CD4-positive, alpha-beta T cell treated with Interleukin-6 at 100 ng/mL for 8 hours (primary cell): ENCODE measurements around the gene NINL.
"Not testable (repeated sequence)": the region's sequence is repeated elsewhere in the genome, so short reads cannot be mapped to it uniquely, and the experiment has no call there.

Experiments
- DNase-seq: peaks from one replicate; pipeline ENCODE4 v3.0.0-alpha.2; 2020; ENCODE audit warnings: mixed read lengths, low spot score

The NINL gene

GRCh38 chr20:25532971-25533391, 52.4 kb downstream of the NINL start:
- no peak for DNase-seq

DNA sequence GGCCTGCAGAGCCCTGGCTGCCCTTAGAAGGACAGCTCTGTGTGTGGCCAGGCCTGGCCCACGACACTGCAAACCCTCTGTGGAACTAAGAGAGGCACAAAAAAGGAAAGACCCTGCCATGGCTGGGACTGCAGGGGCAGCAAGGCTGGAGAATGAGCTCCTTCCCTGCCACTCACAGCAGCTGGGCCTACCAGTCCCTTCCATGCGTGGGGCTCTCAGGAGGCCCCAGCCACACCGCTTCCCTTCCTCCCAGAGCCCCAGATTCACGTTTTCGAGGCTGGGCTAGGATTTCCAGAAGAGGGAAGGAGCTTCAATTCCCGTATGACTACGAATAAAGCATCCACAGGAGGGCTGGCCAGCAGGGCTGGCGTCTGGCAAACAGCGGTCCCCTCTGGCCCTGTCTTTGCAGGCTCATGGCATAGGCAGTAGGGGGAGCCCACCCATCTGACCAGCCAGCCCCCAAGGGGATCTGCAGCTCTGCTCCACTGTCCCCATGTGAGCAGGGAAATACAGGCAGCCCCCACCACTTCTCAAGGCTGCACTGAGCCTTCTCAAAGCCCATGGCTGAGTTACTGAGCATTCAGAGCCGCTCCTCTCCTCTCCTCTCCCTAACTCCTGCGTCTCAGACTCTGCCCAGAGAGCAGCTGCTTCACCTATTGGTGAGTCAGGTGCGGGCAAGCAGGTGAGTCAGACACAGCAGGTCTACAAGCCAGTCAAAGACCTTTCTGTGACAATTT, 53.1 kb downstream of the NINL start:
- DNase-seq: no peak

- no peak for DNase-seq
These were observed 55.9 kb downstream of the NINL start for GRCh38 chr20:25529295-25529951.

GRCh38 chr20:25527949-25528348, 57.4 kb downstream of the NINL start:
- DNase-seq: no peak

GRCh38 chr20:25526446-25526845, 58.9 kb downstream of the NINL start:
- DNase-seq: no peak

GRCh38 chr20:25525867-25526266, 59.5 kb downstream of the NINL start:
- no peak for DNase-seq

DNA sequence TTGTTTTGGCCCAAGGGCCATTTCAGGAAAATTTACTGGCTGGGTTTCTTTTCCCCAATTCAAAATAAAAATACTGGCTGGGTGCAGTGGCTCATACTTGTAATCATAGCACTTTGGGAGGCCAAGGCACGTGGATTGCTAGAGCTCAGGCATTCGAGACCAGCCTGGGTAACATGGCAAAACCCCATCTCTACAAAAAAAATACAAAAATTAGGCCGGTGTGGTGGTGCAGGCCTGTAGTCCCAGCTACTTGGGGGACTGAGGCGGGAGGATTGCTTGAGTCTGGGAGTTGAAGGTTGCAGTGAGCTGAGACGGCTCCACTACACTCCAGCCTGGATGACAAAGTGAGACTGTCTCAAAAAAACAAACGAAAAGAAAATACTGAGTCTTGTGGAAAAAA, 60.0 kb downstream of the NINL start:
- DNase-seq: no peak

DNA sequence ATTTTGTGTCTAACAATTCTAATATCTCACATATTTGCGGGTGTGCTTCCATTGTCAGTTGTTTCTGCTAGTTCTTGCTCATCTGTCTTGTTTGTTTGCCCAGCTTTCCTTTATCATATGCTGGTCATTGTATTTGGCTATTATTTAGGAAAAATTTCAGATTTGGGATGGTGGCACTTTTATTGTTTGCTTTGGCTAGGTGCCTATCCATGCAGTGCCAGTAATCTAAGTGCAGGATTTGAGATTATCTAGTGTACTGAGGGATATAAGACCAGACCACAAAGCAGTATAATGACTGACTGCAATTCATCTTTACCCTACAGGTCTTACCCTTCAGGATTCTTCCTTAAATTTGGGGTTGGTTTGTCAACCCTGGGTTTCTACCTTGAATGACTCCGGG, 63.9 kb downstream of the NINL start:
- no peak for DNase-seq

GRCh38 chr20:25517124-25517523, 68.2 kb downstream of the NINL start:
- no peak for DNase-seq

DNA sequence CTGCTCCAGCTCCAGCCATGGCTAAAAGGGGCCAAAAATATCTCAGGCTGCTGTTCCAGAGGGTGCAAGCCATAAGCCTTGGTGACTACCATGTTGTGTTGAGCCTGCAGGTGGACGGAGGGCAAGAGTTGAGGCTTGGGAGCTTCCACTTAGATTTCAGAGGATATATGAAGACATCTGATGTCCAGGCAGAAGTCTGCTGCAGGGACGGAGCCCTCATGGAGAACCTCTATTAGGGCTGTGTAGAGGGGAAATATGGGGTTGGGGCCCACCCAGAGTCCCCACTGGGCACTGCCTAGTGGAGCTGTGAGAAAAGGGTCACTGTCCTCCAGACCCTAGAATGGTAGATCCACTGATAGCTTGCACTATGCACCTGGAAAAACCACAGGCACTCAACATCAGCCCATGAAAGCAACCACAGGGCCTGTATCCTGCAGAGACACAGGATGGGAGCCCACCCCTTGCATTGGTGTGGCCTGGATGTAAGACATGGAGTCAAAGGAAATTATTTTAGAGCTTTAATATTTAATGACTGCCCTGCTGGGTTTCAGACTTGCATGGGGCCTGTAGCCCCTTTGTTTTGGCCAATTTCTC, 70.5 kb downstream of the NINL start:
- DNase-seq: no peak

DNA sequence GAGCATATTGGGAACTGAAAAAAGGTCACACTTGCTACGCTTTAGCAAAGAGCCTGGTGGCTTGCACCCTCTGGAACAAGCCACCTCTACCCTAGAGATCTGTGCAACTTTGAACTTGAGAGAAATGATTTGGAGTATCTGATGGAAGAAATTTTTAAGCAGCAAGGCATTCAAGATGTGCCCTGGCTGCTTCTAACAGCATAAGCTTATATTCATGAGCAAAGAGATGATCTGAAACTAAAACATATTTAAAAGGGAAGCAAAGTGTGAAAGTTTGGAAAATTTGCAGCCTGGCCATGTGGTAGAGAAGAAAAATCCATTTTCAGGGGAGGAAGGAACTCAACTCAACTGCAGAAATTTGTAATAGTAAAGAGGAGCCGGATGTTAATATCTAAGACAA, 71.1 kb downstream of the NINL start:
- DNase-seq: no peak

DNA sequence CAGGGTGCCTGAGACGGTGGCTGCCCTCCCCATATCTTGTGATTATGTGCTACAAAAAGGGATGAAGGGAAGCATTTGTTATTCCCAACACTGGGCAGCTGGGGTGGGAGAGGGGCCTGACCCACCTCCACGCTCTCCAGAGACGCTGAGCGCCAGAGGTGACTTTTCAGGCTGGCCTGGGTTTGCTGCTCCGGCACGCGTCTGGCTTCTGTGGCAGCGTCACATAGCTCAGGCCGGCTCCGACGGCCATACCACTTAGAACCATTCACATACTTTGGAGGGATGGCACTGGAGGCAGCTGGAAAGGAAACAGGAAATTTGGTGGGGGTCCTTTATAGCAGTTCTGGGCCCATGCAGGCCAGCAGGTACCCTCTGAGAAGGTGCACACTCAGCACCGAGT, 72.6 kb downstream of the NINL start:
- no peak for DNase-seq

DNA sequence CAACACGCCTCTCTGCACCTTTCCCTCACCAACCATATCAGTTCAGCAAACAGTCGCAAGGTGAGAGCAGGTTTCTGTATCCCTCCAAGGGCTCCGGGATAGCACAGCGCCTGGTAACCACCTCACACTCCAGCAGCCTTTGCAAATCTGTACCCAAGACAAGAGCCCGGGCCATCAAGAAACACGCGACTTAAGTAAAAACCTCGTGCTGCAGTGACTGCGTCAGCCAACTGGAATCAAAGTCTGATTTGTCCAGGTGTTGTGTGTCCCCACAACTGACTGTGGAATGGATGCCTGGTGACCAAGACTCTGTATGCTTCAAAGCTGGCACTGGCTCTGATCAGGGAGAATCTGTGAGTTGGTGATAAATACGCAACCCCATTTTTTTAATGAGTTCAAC, 74.1 kb downstream of the NINL start:
- DNase-seq: no peak

GRCh38 chr20:25510721-25511120, 74.6 kb downstream of the NINL start:
- DNase-seq: no peak

GRCh38 chr20:25510202-25510601, 75.1 kb downstream of the NINL start:
- DNase-seq: no peak

DNA sequence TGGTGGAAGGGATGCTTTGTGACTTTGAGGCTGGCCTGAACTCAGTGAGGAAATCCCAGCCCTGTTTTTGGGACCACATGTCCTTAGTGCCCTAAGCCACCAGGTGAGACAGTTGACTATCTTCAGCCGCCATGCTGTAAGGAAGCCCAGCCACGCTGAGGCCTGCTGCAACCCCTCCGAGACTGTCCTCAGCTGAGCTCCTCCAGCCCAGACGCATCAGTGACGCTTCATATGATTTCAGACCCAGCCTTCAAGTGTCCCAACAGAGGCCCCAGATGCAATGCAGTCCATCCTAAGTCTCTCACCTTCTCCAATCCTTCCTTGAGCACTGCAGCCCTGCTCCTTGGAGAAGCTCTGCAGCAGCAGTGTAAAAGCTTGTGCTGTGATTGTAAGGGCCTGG, 76.2 kb downstream of the NINL start:
- DNase-seq: no peak

- no peak for DNase-seq
These were observed 77.1 kb downstream of the NINL start for GRCh38 chr20:25508083-25508770.

DNA sequence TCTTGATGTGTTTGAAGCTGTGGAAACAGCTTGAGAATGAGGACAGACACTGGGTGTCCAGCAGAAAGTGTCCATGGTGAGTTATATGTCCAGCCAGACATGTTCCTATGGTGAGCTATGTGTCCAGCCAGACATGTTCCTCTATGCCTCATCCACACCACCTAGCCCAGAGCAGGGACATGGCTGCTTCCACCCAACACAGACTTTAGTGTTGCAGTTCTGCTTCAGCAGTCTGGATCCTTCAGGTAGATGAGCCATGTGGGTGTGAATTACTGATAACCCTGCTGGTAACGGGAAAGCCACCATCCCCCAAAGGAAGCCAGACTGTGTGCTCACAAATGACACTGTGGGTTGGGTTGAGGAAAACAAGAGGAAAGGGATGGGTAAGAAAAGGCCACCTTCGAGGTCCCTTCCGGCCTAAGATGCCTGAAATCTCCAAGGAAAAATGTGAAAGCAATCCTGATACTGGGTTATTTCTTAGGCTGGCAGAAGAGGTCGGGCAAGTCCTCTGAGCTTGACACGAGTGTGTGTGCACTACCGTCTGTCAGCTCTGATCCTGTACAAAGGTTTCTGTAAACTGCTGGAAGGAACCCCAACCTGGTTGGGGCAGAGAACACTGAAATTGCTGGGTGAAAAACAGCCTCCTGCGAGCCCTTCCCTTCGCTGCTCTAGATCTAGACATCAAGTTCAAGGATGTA, 77.8 kb downstream of the NINL start:
- DNase-seq: no peak

- no peak for DNase-seq
These were observed 80.8 kb downstream of the NINL start for GRCh38 chr20:25504366-25505135.

GRCh38 chr20:25503936-25504335, 81.4 kb downstream of the NINL start:
- no peak for DNase-seq

DNA sequence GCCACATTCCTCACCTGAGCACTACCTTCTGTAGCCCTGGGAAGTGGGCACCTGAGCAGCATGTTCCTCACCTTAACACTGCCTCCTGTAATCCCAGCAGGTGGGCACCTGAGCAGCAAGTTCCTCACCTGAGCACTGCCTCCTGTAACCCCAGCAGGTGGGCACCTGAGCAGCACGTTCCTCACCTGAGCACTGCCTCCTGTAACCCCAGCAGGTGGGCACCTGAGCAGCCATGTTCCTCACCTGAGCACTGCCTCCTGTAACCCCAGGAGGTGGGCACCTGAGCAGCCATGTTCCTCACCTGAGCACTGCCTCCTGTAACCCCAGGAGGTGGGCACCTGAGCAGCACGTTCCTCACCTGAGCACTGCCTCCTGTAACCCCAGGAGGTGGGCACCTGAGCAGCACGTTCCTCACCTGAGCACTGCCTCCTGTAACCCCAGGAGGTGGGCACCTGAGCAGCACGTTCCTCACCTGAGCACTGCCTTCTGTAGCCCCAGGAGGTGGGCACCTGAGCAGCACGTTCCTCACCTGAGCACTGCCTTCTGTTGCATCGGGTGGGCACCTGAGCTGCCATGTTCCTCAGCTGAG, 82.2 kb downstream of the NINL start:
- not testable (repeated sequence) for DNase-seq
